ENCODE data around the gene COL15A1. TPM values are rescaled to one million over a fixed set of nuclear protein-coding genes. Genes with fewer than 3 reads are reported as not detected.

The COL15A1 gene
- total RNA-seq, 1 experiment from 2014 or later = not detected

- H3K79me1 ChIP-seq (ENCODE audit: insufficient read depth, low read depth, low read length, poor library complexity, severe bottlenecking) = no peaks in the 10 kb centered on the region
- H3K9ac ChIP-seq (ENCODE audit: extremely low read depth, insufficient read length, low read length) = no peak overlapping the region
- no peak overlapping the region for H3K27ac ChIP-seq (ENCODE audit: insufficient read length, low read depth, low read length)
- Mint-ChIP-seq H3K4me1 (no peaks in the 10 kb centered on the region), H3K27me3 (ENCODE audit: low read depth) (peaks cover 9% of the 10 kb centered on the region), H3K36me3 (ENCODE audit: insufficient read depth in 1 of 3, low read depth in 3 of 3) (no peaks in the 10 kb centered on the region), H3K4me3 (no peak overlapping the region), H3K27ac (no peak overlapping the region), H3K9me3 (no peaks in the 10 kb centered on the region)
- no peak overlapping the region for H3T11ph ChIP-seq (ENCODE audit: low read length)
- H3K23ac ChIP-seq (ENCODE audit: insufficient read length, low read depth, low read length) = no peak overlapping the region
- no peak overlapping the region for H2BK20ac ChIP-seq (ENCODE audit: low read depth, low read length, poor library complexity, severe bottlenecking)
- H3K9me3 ChIP-seq (ENCODE audit: control insufficient read depth, low read depth, low read length) = no peaks in the 10 kb centered on the region
- H3K4me2 ChIP-seq (ENCODE audit: insufficient read depth, insufficient read length, low read length) = no peak overlapping the region
- H2BK12ac ChIP-seq (ENCODE audit: insufficient read length, low read depth, low read length) = no peak overlapping the region
- no peak overlapping the region for H3K56ac ChIP-seq (ENCODE audit: insufficient read length, low read depth, low read length)
- H3K4me1 ChIP-seq (ENCODE audit: insufficient read depth, low read length) = no peaks in the 10 kb centered on the region
- H3K23me2 ChIP-seq (ENCODE audit: insufficient read length, low read depth, low read length, poor library complexity, severe bottlenecking) = no peaks in the 10 kb centered on the region
- no peak for DNase-seq
- H3K18ac ChIP-seq (ENCODE audit: insufficient read length, low read depth, low read length) = no peak overlapping the region
- no peak overlapping the region for H3K4ac ChIP-seq (ENCODE audit: low read depth, low read length)
- no peaks in the 10 kb centered on the region for H4K20me1 ChIP-seq (ENCODE audit: control insufficient read depth, insufficient read depth, insufficient read length)
- no peak overlapping the region for H4K8ac ChIP-seq (replicated peaks; ENCODE audit: insufficient read length, low read depth, low read length)
- H3K14ac ChIP-seq (ENCODE audit: insufficient read depth, low read length) = no peak overlapping the region
- H2AFZ ChIP-seq (ENCODE audit: low read length) = no peak overlapping the region
- no peak overlapping the region for H4K91ac ChIP-seq (ENCODE audit: insufficient read length, low read depth, low read length)
- no peaks in the 10 kb centered on the region for H3K27me3 ChIP-seq (ENCODE audit: insufficient read depth, low read length)
- H2BK15ac ChIP-seq (ENCODE audit: low read depth, low read length) = no peak overlapping the region
- H2BK120ac ChIP-seq (ENCODE audit: low read depth, low read length, poor library complexity, severe bottlenecking) = no peak overlapping the region
- no peak overlapping the region for H2BK5ac ChIP-seq (ENCODE audit: insufficient read length, low read length)
- H4K5ac ChIP-seq (ENCODE audit: insufficient read length, low read depth, low read length) = no peak overlapping the region
- no peak overlapping the region for H2AK5ac ChIP-seq (ENCODE audit: insufficient read length, low read length)
- TF ChIP-seq CTCF (conservative IDR thresholded peaks at IDR 0.05) = no peak
- WGBS (ENCODE audit: extremely low coverage, insufficient read length, low lambda C conversion rate) = no CpG with 5 or more reads among the region's 7 CpGs
- no peaks in the 10 kb centered on the region for H3K79me2 ChIP-seq (ENCODE audit: insufficient read depth, low read length)
Observed at GRCh38 chr9:99057665-99058625, 114.2 kb downstream of the COL15A1 start.
